Measurements from ENCODE around the gene ARID4B.
"Not testable (repeated sequence)": the region's sequence is repeated elsewhere in the genome, so short reads cannot be mapped to it uniquely, and the experiment has no call there.

The ARID4B gene

DNA sequence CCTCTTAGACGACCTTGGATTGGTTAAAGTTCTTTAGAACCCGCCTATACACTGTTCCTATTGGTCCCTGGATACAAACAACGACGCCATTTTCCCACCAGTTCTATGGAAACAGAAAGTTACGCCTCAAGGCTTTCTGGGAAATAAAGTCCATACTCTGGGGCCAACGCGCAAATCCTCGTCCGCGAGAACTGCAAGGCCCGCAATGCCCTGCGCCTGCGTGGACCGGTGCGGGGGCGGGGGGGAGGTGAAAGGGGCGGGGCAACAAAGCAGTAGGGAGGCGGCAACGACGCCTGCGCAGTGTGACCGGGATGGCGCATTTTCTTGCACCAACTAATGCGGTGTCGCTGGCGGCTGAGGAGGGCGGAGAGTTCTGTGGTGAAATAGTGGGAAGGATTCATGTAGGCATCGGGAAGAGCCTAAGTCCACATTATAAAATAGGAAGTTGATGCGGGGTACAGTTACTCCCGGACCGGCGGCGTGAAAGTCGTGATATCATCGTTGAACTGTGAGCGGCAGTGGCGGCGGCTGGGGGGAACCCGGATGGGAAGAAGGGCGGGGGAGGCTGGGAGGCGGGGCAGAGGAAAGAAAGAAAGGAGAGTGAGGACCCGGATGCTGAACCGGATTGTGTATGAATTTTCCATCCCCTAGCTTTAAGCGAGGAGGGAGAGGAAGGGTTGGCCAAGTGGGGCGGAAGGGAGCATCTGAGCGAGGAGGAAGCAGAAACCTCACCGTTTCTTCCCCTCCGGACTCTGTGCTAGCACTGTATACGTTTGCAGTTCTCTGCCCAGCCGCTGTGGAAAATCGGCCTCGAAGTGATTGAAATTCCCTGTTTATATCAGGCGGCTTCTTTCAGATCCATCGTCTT is 526 bp upstream of the ARID4B start, which contains the start of gene GGPS1:
Gene GGPS1, plus strand, starts transcription at position 300 of the 868 bp plus-strand sequence. CDS start 6,695 bp downstream, outside the sequence.
- DNase-seq (ENCODE audit: low spot score), result peak; percentile 99

- DNase-seq (ENCODE audit: low spot score), result peak; percentile 53
These were observed 1.0 kb downstream of the ARID4B start for GRCh38 chr1:235326719-235327558.

DNA sequence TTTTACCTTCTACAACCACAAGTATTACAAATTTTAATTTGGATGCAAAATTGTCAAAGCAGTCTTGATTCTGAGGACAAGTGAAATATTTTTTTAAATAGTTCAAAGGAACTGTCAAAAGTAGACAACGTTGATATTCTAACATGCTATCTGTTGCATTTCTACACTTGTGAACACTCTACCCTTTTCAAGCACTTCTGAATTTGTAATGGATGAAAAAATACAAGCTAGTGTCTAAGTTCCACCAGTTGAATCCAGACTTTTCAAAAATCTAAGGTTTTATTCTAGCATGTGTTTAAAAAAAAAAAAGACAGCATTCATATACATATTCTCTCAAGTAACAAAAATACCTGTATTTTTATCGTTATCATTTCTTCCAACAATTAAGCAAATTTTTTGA is 2.1 kb downstream of the ARID4B start:
- no peak for DNase-seq (ENCODE audit: low spot score)

DNA sequence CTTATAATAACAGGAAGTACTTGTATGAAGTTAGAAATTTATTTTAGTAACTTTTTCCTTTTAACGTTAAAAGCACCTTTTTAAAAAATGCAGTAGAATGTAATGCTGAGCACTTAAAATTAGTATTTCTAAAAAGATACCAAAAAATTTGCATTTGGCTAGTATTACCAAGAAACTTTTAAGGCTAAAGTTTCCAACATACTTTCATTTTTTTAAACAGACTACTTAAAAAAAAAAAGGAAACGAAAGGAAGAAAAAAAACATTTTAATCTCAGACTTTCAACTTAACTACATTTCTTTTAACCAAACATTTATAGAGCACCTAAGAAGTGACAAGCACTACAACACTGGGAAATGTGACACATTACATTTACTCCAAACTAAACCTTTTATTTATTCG is 2.8 kb downstream of the ARID4B start:
- no peak for DNase-seq (ENCODE audit: low spot score)

- DNase-seq (ENCODE audit: low spot score), result no peak
These were observed 3.7 kb downstream of the ARID4B start for GRCh38 chr1:235324296-235324695.

DNA sequence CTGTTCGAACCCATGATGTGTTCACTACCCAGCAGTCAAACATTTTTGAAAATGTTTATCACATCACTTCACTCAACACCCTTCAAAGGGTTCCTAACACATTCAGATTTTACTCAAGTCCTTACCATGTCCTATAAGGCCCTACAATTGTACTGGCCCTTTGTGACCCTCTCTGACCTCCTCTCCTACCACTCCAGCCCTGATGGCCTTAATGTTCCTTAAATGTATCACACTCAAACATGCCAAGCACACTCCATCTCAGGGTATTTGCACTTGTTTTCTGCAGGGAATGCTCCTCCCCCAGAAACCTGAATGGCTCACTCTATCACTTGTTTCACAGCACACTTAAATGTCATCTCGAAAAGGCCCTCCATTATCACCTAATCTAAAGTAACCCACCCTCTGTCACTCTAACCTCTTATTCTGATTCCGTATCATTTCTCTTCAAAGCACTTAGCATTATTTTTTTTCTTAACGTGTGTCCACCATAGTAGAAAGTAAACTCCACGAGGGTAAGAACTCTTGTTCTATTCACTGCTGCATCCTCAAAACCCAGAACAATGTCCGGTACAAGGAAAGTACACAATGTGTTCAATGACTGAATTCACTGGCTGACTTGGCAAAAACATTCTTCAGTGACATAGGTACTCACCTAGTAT is 7.3 kb downstream of the ARID4B start:
- no peak for DNase-seq (ENCODE audit: low spot score)

GRCh38 chr1:235319255-235319654 is 8.7 kb downstream of the ARID4B start:
- DNase-seq (ENCODE audit: low spot score), result no peak

GRCh38 chr1:235317168-235317567 is 10.8 kb downstream of the ARID4B start:
- peak; percentile 27 for DNase-seq (ENCODE audit: low spot score)

DNA sequence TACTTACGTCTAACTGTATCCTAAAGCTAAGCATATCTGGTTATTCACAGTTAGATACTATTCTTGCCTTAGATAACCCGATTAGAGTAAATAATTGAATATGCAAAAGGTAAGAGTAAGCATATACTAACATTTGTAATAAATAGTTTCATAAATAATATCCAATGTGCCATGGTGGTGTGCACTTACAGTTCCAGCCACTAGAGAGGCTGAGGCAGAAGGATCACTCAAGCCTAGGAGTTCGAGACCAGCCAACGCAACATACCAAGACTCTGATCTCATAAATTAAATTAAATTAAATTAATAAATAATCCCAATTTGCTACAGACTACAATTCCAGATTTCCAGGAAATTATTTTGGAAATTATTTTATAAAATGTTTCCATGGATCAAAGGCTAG is 12.2 kb downstream of the ARID4B start:
- no peak for DNase-seq (ENCODE audit: low spot score)

DNA sequence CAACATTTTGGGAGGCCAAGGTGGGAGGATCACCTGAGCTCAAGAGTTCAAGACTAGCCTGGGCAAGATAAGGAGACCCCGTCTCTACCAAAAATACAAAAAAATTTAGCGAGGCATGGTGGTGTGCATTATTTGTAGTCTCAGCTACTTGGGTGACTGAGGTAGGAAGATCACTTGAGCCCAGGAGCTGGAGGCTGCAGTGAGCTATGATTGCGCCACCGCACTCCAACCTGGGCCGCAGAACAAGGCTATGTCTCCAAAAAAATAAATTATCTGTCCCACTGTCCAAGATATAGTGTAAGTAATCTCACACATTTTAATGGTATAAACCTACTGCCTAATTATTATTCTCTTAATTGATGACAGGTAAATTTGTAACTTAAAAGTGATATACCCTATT is 12.8 kb downstream of the ARID4B start:
- DNase-seq (ENCODE audit: low spot score), result no peak

- DNase-seq (ENCODE audit: low spot score), result no peak
These were observed 13.9 kb downstream of the ARID4B start for GRCh38 chr1:235313931-235314678.

DNA sequence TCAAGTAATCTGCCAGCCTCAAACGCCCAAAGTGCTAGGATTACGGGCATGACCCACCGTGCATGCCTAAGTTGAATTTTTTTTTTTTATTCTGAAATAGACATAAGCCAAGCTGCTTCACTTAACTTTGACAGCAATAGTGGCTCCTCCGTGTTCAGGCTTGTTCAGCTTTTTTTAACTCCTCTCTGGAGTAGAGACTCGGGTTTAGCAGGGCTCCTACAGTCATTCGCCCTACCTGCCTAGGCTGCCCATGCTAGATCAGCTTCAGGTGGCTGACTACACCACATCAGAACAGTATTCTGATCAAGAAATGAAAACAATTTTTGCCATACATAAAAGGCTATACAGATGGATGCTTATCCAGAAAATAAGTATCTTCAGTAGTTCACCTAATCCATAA is 14.7 kb downstream of the ARID4B start:
- DNase-seq (ENCODE audit: low spot score), result no peak

DNA sequence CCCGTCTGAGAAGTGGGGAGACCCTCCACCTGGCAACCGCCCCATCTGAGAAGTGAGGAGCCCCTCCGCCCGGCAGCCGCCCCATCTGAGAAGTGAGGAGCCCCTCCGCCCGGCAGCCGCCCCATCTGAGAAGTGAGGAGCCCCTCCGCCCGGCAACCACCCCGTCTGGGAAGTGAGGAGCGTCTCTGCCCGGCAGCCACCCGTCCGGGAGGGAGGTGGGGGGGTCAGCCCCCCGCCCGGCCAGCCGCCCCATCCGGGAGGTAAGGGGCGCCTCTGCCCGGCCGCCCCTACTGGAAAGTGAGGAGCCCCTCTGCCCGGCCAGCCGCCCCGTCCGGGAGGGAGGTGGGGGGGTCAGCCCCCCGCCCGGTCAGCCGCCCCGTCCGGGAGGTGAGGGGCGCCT is 18.8 kb downstream of the ARID4B start:
- DNase-seq (ENCODE audit: low spot score), result not testable (repeated sequence)

- DNase-seq (ENCODE audit: low spot score), result peak; percentile 21
These were observed 20.5 kb downstream of the ARID4B start for GRCh38 chr1:235307158-235308124.

DNA sequence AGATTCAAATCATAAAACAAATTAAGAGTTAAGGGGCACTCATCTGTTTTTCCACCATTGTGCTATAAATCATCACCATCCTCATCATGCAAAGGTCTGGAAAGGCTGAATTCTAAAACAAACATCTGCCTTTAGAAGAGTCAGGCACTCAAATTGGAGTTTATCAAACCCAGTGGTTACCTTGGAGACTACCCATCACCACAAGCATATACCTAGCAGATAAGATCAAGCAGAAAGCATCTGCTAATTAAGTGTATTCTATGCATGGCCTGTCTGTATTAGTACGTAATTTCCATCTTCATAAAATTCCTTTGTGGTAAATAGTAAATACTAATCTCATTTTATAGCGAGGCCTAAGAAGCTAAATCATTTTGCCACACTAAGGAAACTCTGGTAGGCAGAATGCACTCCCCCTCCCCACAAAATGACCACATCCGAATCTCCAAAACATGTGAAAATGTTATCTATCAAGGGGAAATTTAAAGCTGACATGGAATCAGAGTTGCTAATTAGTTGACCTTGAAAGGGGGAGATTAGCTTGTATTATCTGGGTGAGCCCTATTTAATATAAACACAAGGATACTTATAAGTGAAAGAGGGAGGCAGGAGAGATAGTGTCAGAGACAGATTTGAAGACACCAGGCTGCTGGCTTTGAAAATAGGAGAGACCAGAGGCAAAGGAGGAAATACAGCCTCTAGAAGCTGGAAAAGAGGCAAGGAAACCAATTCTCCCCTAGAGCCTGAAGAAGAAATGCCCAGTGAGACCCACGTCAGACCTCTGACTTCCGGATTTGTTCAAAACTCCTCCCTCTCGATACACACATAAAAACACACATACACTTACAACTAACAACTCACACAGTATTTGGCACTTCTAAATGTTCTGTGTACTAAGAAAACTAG is 23.2 kb downstream of the ARID4B start:
- no peak for DNase-seq (ENCODE audit: low spot score)

GRCh38 chr1:235302143-235302542 is 25.8 kb downstream of the ARID4B start:
- DNase-seq (ENCODE audit: low spot score), result no peak

- no peak for DNase-seq (ENCODE audit: low spot score)
These were observed 28.7 kb downstream of the ARID4B start for GRCh38 chr1:235299169-235299858.

GRCh38 chr1:235298758-235299157 is 29.2 kb downstream of the ARID4B start:
- no peak for DNase-seq (ENCODE audit: low spot score)

DNA sequence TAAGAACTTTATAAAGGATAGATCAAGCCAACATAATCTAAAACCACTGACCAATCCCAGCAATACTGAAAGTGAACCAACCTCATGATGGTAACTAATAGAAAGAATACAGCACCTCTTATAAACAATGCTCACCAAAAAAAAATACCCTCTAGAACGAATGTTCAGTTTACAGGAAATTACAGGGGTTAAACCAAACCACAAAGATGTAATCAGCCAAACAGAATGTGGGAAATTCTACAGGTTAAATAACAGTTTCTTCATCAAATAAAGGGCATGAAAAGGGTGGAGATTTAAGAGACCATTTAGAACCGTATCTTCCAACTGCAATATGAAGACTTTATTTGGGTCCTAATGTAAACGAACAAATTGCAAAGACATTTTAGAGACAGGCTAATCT is 30.4 kb downstream of the ARID4B start:
- DNase-seq (ENCODE audit: low spot score), result no peak
